Skeletal muscle tissue (tissue), 4 donors: ENCODE measurements around the gene COLGALT1. TPM values are rescaled to one million over a fixed set of nuclear protein-coding genes. Genes with fewer than 3 reads are reported as not detected.
"Not testable (repeated sequence)": the region's sequence is repeated elsewhere in the genome, so short reads cannot be mapped to it uniquely, and the experiment has no call there.

ENCODE experiments used
- H3K27ac ChIP-seq: one replicate; pipeline ENCODE4 v1.7.0; 2013; ENCODE audit warnings: mild to moderate bottlenecking, low read depth, low read length, inconsistent platforms
- H3K27me3 ChIP-seq, 3 donors: one replicate each; pipeline ENCODE4 v1.7.0; 2013; ENCODE audit warnings: low read length in 3 of 3; ENCODE audit not compliant: control insufficient read depth in 3 of 3, insufficient read depth in 3 of 3
- H3K36me3 ChIP-seq, 3 donors: one replicate each; pipeline ENCODE4 v1.7.0; 2013; ENCODE audit warnings: low read length in 3 of 3; ENCODE audit not compliant: control insufficient read depth in 3 of 3, insufficient read depth in 3 of 3
- H3K4me1 ChIP-seq, 3 donors: one replicate each; pipeline ENCODE4 v1.7.0; 2013; ENCODE audit warnings: low read length in 3 of 3, mild to moderate bottlenecking in 3 of 3; ENCODE audit not compliant: control insufficient read depth in 3 of 3, insufficient read depth in 3 of 3
- H3K4me3 ChIP-seq, 3 donors: one replicate each; pipeline ENCODE4 v1.7.0; 2013; ENCODE audit warnings: low read length in 3 of 3
- H3K9ac ChIP-seq, 3 donors: one replicate each; pipeline ENCODE4 v1.7.0; 2013; ENCODE audit warnings: low read length in 3 of 3, mild to moderate bottlenecking in 3 of 3, moderate library complexity in 2 of 3, low read depth in 1 of 3
- H3K9me3 ChIP-seq, 3 donors: one replicate each; pipeline ENCODE4 v1.7.0; 2013; ENCODE audit warnings: low read length in 3 of 3; ENCODE audit not compliant: control insufficient read depth in 3 of 3
- total RNA-seq: library from RNA; depleted of rRNA; stranded (reverse); fragments of >200 nt; gene quantifications from one replicate; pipeline ENCODE4 v1.2.3, GENCODE V29; 2014
- donor health status: Osteomylitis.

COLGALT1 gene
- total RNA-seq, 1 donor from 2014 or later = 38.1 TPM

DNA sequence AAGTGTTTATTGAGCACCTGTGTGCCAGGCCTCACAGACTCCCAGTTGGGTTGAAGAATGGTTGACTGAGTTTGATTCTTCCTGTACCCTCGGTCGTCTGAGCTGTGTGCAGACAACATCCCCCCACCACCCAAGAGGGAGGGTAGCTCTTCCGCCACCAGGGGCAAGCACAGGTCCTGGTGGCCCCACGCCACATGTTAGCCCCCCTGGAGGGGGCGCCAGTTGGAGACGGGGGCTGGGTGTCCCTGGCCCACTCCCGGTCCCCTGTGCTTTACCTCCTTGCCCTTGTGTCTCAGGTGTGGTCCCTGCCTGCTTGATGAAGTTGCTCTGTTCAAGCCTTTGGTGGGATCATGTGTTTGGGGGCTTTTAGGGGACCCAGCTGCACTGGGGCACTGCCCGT lies 27.2 kb downstream of the COLGALT1 start:
- H3K27me3 ChIP-seq = no peaks in the 10 kb centered on the region
- no peaks in the 10 kb centered on the region for H3K4me1 ChIP-seq
- H3K4me3 ChIP-seq = no peak overlapping the region
- H3K27ac ChIP-seq = no peak overlapping the region
- H3K36me3 ChIP-seq = peaks cover 30 to 49% (median 32%) of the 10 kb centered on the region in 3 donors
- no peaks in the 10 kb centered on the region for H3K9me3 ChIP-seq
- H3K9ac ChIP-seq = no peak overlapping the region

DNA sequence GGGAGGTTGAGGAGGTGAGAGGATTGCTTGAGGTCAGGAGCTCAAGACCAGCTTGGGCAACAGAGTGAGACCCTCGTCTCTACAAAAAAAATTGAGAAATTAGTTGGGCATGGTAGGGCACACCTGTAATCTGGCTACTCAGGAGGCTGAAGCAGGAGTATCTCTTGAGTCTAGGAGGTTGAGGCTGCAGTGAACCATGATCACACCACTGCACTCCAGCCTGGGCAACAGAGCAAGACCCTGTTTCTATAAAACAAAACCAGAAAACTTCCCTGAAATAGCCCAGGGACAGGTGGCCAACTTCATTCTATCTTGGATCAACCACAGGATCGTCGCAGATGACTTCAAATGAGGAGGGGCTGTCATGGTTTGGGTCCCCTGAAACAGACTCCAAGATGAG lies 28.7 kb downstream of the COLGALT1 start:
- Histone ChIP-seq H3K4me1 (no peaks in the 10 kb centered on the region), H3K36me3 (peaks cover 21 to 37% (median 23%) of the 10 kb centered on the region in 3 donors), H3K9me3 (no peaks in the 10 kb centered on the region), H3K27me3 (no peaks in the 10 kb centered on the region), H3K4me3 (no peak overlapping the region), H3K9ac (no peak overlapping the region), H3K27ac (no peak overlapping the region)

DNA sequence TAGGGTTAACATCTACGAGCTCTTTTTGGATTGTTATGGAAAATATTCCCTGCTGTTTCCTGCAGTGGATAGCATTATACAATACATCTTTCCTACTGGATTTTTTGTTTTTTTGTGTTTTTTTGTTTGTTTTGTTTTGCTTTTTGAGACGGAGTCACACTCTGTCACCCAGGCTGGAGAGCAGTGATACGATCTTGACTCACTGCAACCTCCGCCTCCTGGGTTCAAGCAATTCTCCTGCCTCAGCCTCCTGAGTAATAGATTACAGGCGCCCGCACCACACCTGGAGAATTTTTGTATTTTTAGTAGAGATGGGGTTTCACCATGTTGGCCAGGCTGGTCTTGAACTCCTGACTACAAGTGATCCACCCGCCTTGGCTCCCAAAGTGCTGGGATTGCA lies 29.9 kb downstream of the COLGALT1 start:
- H3K9ac ChIP-seq, H3K4me1 ChIP-seq, H3K27me3 ChIP-seq, H3K27ac ChIP-seq, H3K4me3 ChIP-seq, H3K9me3 ChIP-seq: not testable (repeated sequence)
- peaks cover 18 to 24% (median 20%) of the 10 kb centered on the region in 3 donors for H3K36me3 ChIP-seq

DNA sequence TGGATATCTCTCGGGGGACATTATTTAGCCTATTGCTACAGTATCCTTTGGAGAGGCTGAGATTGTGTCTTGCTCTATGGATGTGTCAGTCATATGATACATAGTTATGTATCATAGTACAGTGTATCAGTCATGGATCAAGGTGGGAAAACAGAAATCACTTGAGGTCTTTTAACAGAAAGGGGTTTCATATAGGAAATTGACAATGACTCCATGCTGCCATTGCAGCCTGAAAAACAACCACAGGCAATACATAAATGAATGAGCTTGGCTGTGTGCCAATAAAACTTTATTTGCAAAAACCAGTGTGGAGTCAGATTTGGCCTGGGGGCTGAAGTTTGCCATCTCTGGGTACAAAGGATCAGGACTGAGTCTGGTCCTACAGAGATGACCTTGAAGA lies 35.4 kb downstream of the COLGALT1 start:
- Histone ChIP-seq H3K27me3 (peaks cover 0 to 2% (median 0%) of the 10 kb centered on the region in 3 donors), H3K9me3 (no peaks in the 10 kb centered on the region), H3K27ac (no peak overlapping the region), H3K4me3 (no peak overlapping the region), H3K36me3 (no peaks in the 10 kb centered on the region), H3K9ac (no peak overlapping the region), H3K4me1 (no peaks in the 10 kb centered on the region)

DNA sequence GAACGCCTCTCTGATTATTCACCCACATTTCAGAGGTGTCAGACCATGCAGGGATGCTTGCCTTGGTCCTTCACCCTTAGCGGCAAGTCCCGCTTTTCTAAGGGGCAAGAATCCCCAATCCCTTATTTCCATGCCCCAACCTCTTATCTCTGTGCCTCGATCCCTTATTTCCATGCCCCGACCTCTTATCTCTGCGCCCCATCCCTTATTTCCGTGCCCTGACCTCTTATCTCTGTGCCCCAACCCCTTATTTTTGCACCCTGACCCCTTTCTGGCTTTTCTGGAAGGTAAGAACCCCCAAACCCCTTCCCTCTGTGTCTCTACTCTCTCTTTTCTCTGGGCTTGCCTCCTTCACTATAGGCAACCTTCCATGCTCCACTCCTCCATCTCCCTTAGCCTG lies 38.8 kb downstream of the COLGALT1 start:
- not testable (repeated sequence) for H3K27ac ChIP-seq, H3K36me3 ChIP-seq, H3K4me3 ChIP-seq, H3K27me3 ChIP-seq, H3K9ac ChIP-seq, H3K4me1 ChIP-seq, H3K9me3 ChIP-seq

DNA sequence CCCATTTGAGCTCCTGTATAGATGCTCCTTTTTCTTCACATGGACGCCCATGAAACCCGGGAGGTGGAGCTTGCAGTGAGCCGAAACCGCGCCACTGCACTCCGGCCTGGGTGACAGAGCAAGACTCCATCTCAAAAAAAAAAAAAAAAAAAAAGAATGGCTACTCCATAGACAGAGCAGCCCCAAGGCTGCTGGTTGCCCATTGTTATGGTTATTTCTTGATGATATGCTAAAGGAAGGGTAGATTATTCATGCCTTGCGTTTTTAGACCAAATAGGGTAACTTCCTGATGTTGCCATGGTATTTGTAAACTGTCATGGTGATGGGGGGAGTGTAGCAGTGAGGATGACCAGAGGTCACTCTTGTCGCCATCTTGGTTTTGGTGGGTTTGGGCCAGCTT lies 42.6 kb downstream of the COLGALT1 start:
- H3K36me3 ChIP-seq, H3K9ac ChIP-seq, H3K4me1 ChIP-seq, H3K9me3 ChIP-seq, H3K4me3 ChIP-seq, H3K27ac ChIP-seq: not testable (repeated sequence)
- peaks cover 15 to 29% (median 23%) of the 10 kb centered on the region in 3 donors for H3K27me3 ChIP-seq

DNA sequence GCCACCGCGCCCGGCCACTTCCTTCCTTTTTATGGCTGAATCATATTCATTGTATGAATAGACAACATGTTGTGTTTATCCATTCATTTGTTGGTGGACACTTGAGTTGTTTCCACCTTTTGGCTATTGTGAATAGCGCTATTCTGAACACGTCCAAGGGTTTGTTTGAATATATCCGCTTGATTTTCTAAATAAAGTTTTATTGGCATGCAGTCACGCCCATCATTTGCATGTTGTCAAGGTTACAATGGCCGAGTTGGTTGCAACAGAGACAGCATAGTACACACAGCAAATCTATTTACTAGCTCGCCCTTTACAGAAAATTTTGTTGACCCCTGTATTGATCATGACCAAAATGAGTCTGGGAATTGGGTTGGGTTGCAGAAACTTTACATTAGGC lies 43.5 kb downstream of the COLGALT1 start:
- Histone ChIP-seq H3K9me3 (peaks cover 0 to 3% (median 0%) of the 10 kb centered on the region in 3 donors), H3K9ac (no peak overlapping the region), H3K27ac (no peak overlapping the region), H3K4me1 (peaks cover 0 to 3% (median 0%) of the 10 kb centered on the region in 3 donors), H3K27me3 (peaks cover 15 to 36% (median 26%) of the 10 kb centered on the region in 3 donors), H3K36me3 (no peaks in the 10 kb centered on the region), H3K4me3 (no peak overlapping the region)

DNA sequence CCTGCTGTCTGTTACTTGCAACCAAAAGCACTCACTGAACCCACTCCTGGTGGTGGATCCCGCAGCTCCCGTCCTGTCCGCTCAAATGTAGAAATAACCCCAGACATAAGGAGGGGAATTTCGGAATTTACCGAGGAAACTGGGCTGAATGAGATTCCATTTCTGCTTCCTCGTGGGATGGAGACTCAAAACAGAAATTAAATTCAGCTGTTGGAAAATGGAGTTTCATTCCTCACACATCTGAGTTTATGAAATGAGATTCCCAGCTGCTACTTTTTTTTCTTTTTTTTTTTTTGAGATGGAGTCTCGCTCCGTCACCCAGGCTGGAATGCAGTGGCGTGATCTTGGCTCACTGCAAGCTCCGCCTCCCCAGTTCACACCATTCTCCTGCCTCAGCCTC lies 44.3 kb downstream of the COLGALT1 start:
- Histone ChIP-seq H3K27me3 (peaks cover 16 to 44% (median 26%) of the 10 kb centered on the region in 3 donors), H3K4me1 (peaks cover 0 to 3% (median 0%) of the 10 kb centered on the region in 3 donors), H3K27ac (no peak overlapping the region), H3K36me3 (no peaks in the 10 kb centered on the region), H3K9me3 (peaks cover 0 to 3% (median 0%) of the 10 kb centered on the region in 3 donors), H3K4me3 (no peak overlapping the region), H3K9ac (no peak overlapping the region)

DNA sequence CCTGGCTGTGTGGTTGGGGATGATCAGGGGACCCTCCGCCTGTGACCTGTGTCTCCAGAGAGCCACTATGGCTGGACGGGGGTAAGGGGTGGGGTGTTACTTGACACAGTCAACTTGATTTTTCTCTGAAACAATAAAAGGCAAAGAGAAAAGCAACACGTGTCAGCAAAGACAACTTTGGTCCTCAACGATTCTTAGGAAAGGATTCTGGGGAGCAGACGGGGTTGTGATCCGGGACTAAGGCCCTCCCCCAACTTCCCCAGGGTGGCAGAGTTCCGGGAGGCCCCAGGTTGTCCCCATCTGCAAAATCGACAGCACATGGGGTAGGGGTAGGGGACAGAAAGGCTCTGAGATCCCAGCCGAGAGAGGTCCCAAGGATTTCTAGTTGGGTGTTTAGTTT lies 46.2 kb downstream of the COLGALT1 start:
- no peak overlapping the region for H3K27ac ChIP-seq
- H3K9me3 ChIP-seq = peaks cover 0 to 3% (median 0%) of the 10 kb centered on the region in 3 donors
- no peak overlapping the region for H3K4me3 ChIP-seq
- H3K36me3 ChIP-seq = no peaks in the 10 kb centered on the region
- H3K4me1 ChIP-seq = peaks cover 7 to 8% (median 7%) of the 10 kb centered on the region in 3 donors
- H3K27me3 ChIP-seq = peaks cover 29 to 60% (median 32%) of the 10 kb centered on the region in 3 donors
- no peak overlapping the region for H3K9ac ChIP-seq

DNA sequence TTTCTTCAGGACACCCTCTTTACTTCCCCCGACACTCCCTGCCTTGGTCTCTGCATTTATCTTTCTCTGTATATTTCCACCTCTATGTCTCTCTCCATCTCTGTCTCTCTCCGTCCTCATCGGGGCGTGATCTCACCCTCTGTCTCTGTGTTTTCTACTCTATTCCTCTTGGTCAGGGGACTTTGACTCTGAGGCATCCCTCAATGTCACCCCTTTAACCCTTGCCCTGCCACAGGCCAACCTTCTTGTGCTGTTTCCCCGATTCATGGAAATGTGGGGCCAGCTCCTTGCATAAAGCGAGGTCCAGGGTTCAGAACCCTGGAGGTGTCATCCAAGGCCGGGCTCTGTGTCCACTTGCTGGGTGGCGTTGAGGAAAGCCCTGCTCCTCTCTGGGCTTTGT lies 46.8 kb downstream of the COLGALT1 start:
- Histone ChIP-seq H3K4me3 (no peak overlapping the region), H3K27ac (no peak overlapping the region), H3K9me3 (peaks cover 0 to 3% (median 0%) of the 10 kb centered on the region in 3 donors), H3K4me1 (peaks cover 7 to 8% (median 7%) of the 10 kb centered on the region in 3 donors), H3K9ac (no peak overlapping the region), H3K27me3 (peaks cover 31 to 60% (median 32%) of the 10 kb centered on the region in 3 donors), H3K36me3 (no peaks in the 10 kb centered on the region)
